ENCODE measurements around the gene C11orf97. TPM values are rescaled to one million over a fixed set of nuclear protein-coding genes. Genes with fewer than 3 reads are reported as not detected.
A peak's percentile ranks its signal among the peaks of the same experiment; 100 is the strongest.
"Not testable (repeated sequence)": the region's sequence is repeated elsewhere in the genome, so short reads cannot be mapped to it uniquely, and the experiment has no call there.

C11orf97 gene
- total RNA-seq, 1 experiment from 2014 or later: not detected

- no peaks in the 10 kb centered on the region for H3K36me3 Mint-ChIP-seq (ENCODE audit: insufficient read depth, unreplicated experiment)
- no peak for TF ChIP-seq CTCF (IDR thresholded peaks at IDR 0.05; ENCODE audit: unreplicated experiment)
- H3K27ac Mint-ChIP-seq (ENCODE audit: unreplicated experiment): peak overlapping the region; percentile 25
- DNase-seq: no peak
- H3K4me1 Mint-ChIP-seq (ENCODE audit: low read depth, unreplicated experiment): peaks cover 24% of the 10 kb centered on the region
- H3K4me3 Mint-ChIP-seq (ENCODE audit: low read depth, unreplicated experiment): no peak overlapping the region
- intact Hi-C loops (cut with micrococcal nuclease; ENCODE audit: unreplicated experiment): loop anchor here (1.0 kb wide), 1 partner anchor 41 kb away; no protein-coding TSS in a partner anchor
- CTCF ChIA-PET: interaction anchor here (1.1 kb wide), 1 partner anchor 25 kb away, joined by 3 read pairs; no protein-coding TSS in a partner anchor
- H3K27me3 Mint-ChIP-seq (ENCODE audit: unreplicated experiment): no peaks in the 10 kb centered on the region
- no TSS peak for BruUV-seq (replicated peaks)
- H3K9me3 Mint-ChIP-seq (ENCODE audit: low read depth, unreplicated experiment): no peaks in the 10 kb centered on the region
Measured at GRCh38 chr11:94563848-94564467, 51.7 kb downstream of the C11orf97 start.

GRCh38 chr11:94567181-94567670 lies 55.0 kb downstream of the C11orf97 start, which contains the start of gene PIWIL4:
Gene PIWIL4, plus strand, starts transcription at chr11:94567368. Its CDS starts 151 bp downstream, at chr11:94567519.
- intact Hi-C loops (cut with micrococcal nuclease; ENCODE audit: unreplicated experiment): no loop called here
- H3K27ac Mint-ChIP-seq (ENCODE audit: unreplicated experiment): no peak within 1 kb of the TSS
- no peaks in the 10 kb centered on the region for H3K27me3 Mint-ChIP-seq (ENCODE audit: unreplicated experiment)
- no peaks in the 10 kb centered on the region for H3K9me3 Mint-ChIP-seq (ENCODE audit: low read depth, unreplicated experiment)
- no TSS peak for BruUV-seq (replicated peaks)
- CTCF ChIA-PET: no interaction called here
- H3K36me3 Mint-ChIP-seq (ENCODE audit: insufficient read depth, unreplicated experiment): no peaks in the 10 kb centered on the region
- no peak for DNase-seq
- no peak for TF ChIP-seq CTCF (IDR thresholded peaks at IDR 0.05; ENCODE audit: unreplicated experiment)
- peaks cover 24% of the 10 kb centered on the region for H3K4me1 Mint-ChIP-seq (ENCODE audit: low read depth, unreplicated experiment)
- no peak within 1 kb of the TSS for H3K4me3 Mint-ChIP-seq (ENCODE audit: low read depth, unreplicated experiment)

- TF ChIP-seq CTCF (IDR thresholded peaks at IDR 0.05; ENCODE audit: unreplicated experiment): no peak
- no peaks in the 10 kb centered on the region for H3K36me3 Mint-ChIP-seq (ENCODE audit: insufficient read depth, unreplicated experiment)
- H3K27me3 Mint-ChIP-seq (ENCODE audit: unreplicated experiment): no peaks in the 10 kb centered on the region
- H3K4me3 Mint-ChIP-seq (ENCODE audit: low read depth, unreplicated experiment): no peak overlapping the region
- DNase-seq: no peak
- no peak overlapping the region for H3K27ac Mint-ChIP-seq (ENCODE audit: unreplicated experiment)
- intact Hi-C loops (cut with micrococcal nuclease; ENCODE audit: unreplicated experiment): no loop called here
- no peaks in the 10 kb centered on the region for H3K9me3 Mint-ChIP-seq (ENCODE audit: low read depth, unreplicated experiment)
- peaks cover 17% of the 10 kb centered on the region for H3K4me1 Mint-ChIP-seq (ENCODE audit: low read depth, unreplicated experiment)
- CTCF ChIA-PET: no interaction called here
- BruUV-seq (replicated peaks): no TSS peak
Measured at GRCh38 chr11:94568200-94568599, 55.9 kb downstream of the C11orf97 start.

DNA sequence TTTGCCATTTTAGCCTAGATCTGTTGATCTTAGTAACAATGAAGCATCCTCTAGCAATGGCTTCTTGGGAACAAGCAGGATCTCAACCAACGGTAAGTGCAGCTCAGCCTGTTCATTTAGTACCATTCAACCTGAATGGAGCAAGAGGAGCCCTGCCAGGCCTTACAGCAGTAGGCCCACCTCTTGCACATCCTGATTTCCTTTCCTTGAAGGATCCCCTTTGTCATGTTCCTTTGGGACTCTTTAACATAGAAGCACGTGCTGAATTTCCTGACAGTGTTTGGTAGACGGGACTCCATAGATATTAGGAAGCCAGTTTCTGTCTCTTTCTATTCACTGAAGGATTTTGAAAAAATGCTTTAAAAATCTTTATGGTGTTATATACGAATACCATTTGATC lies 56.5 kb downstream of the C11orf97 start:
- H3K36me3 Mint-ChIP-seq (ENCODE audit: insufficient read depth, unreplicated experiment): no peaks in the 10 kb centered on the region
- H3K27ac Mint-ChIP-seq (ENCODE audit: unreplicated experiment): no peak overlapping the region
- H3K4me1 Mint-ChIP-seq (ENCODE audit: low read depth, unreplicated experiment): peaks cover 13% of the 10 kb centered on the region
- intact Hi-C loops (cut with micrococcal nuclease; ENCODE audit: unreplicated experiment): no loop called here
- H3K9me3 Mint-ChIP-seq (ENCODE audit: low read depth, unreplicated experiment): no peaks in the 10 kb centered on the region
- H3K4me3 Mint-ChIP-seq (ENCODE audit: low read depth, unreplicated experiment): no peak overlapping the region
- no peaks in the 10 kb centered on the region for H3K27me3 Mint-ChIP-seq (ENCODE audit: unreplicated experiment)
- no peak for DNase-seq
- TF ChIP-seq CTCF (IDR thresholded peaks at IDR 0.05; ENCODE audit: unreplicated experiment): no peak
- CTCF ChIA-PET: no interaction called here
- BruUV-seq (replicated peaks): no TSS peak

DNA sequence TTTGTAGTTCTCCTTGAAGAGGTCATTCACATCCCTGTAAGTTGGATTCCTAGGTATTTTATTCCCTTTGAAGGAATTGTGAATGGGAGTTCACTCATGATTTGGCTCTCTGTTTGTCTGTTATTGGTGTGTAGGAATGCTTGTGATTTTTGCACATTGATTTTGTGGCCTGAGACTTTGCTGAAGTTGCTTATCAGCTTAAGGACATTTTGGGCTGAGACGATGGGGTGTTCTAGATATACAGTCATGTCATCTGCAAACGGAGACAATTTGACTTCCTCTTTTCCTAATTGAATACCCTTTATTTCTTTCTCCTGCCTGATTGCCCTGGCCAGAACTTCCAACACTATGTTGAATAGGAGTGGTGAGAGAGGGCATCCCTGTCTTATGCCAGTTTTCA lies 60.7 kb downstream of the C11orf97 start:
- H3K36me3 Mint-ChIP-seq (ENCODE audit: insufficient read depth, unreplicated experiment); H3K4me3 Mint-ChIP-seq (ENCODE audit: low read depth, unreplicated experiment); H3K4me1 Mint-ChIP-seq (ENCODE audit: low read depth, unreplicated experiment); H3K9me3 Mint-ChIP-seq (ENCODE audit: low read depth, unreplicated experiment); intact Hi-C loops (cut with micrococcal nuclease; ENCODE audit: unreplicated experiment); DNase-seq; H3K27me3 Mint-ChIP-seq (ENCODE audit: unreplicated experiment); CTCF ChIA-PET; BruUV-seq (replicated peaks); H3K27ac Mint-ChIP-seq (ENCODE audit: unreplicated experiment): not testable (repeated sequence)

Data from Calu3 (cell line).